ENCODE results near the gene C9orf152.

C9orf152 gene

DNA sequence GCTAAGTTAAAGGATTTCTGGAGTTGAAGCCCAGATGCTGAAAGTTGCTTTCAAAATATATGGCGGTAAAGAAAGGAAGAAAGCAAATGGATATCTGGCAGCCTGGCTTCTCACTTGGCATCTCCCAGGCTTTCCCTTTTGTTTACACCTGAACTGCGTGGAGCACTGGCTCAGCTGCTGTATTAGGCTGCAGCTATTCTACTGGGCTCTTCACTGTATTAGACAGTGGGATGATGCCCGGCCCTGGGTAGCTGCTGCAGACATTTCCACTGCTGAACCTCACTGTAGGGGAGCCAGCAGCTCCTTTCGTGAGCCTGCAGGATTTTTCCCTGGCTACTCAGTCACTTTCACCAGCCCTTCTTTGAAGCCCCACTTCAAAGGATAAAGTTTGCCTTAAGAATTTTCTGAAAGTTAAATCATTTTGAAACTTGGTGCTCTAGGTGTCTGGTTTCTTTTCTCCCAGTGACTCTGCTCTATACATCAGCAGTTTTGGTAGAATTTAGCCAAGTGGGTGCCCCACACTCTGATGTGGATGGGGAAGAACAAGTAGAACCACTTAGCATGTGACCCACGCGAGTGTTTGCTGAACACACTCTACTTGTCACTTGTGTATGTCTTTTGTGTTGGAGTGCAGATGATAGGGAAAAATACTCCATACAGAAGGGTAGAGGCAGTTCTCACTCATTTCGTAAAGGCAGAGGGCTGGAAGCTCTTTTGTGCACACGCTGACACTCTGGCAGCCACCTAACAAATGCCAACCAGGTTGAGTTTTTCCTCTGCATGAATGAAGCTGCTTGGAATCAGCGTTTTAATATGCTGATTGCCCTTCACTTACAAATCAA is 49.9 kb downstream of the C9orf152 start:
- no peak for TF ChIP-seq EZH2 (IDR thresholded peaks at IDR 0.05; ENCODE audit: borderline replicate concordance, low read length)
- TF ChIP-seq, protein P1, sequence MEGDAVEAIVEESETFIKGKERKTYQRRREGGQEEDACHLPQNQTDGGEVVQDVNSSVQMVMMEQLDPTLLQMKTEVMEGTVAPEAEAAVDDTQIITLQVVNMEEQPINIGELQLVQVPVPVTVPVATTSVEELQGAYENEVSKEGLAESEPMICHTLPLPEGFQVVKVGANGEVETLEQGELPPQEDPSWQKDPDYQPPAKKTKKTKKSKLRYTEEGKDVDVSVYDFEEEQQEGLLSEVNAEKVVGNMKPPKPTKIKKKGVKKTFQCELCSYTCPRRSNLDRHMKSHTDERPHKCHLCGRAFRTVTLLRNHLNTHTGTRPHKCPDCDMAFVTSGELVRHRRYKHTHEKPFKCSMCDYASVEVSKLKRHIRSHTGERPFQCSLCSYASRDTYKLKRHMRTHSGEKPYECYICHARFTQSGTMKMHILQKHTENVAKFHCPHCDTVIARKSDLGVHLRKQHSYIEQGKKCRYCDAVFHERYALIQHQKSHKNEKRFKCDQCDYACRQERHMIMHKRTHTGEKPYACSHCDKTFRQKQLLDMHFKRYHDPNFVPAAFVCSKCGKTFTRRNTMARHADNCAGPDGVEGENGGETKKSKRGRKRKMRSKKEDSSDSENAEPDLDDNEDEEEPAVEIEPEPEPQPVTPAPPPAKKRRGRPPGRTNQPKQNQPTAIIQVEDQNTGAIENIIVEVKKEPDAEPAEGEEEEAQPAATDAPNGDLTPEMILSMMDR (IDR thresholded peaks at IDR 0.05; ENCODE audit: low read length) = no peak
- H3K4me3 ChIP-seq (ENCODE audit: low read depth, low read length, poor library complexity, severe bottlenecking) = no peak overlapping the region
- peaks cover 55% of the 10 kb centered on the region for H3K79me2 ChIP-seq (ENCODE audit: insufficient read depth, low read length)
- no peaks in the 10 kb centered on the region for H3K9me2 ChIP-seq (ENCODE audit: low read depth, low read length)
- no peaks in the 10 kb centered on the region for H3K9me3 ChIP-seq (ENCODE audit: low read length)
- H4K20me1 ChIP-seq (ENCODE audit: insufficient read depth, low read length) = no peaks in the 10 kb centered on the region
- H3K9ac ChIP-seq (ENCODE audit: low read length) = peak overlapping the region; percentile 53; the same call in 1 of the 2 replicates
- peaks cover 66% of the 10 kb centered on the region for H3K4me1 ChIP-seq (ENCODE audit: insufficient read depth, low read length, severe bottlenecking)
- H2AFZ ChIP-seq (ENCODE audit: low read length) = no peak overlapping the region
- H3K36me3 ChIP-seq (ENCODE audit: insufficient read depth, low read length) = peaks cover 75% of the 10 kb centered on the region
- no peaks in the 10 kb centered on the region for H3F3A ChIP-seq (ENCODE audit: insufficient read depth, low read length)
- H3K4me2 ChIP-seq (ENCODE audit: low read length) = peak overlapping the region; percentile 57; the same call in 1 of the 2 replicates
- peak overlapping the region; percentile 93 for H3K27ac ChIP-seq (ENCODE audit: low read depth, low read length, poor library complexity, severe bottlenecking)
- H3K27me3 ChIP-seq (ENCODE audit: insufficient read depth, low read length) = no peaks in the 10 kb centered on the region

DNA sequence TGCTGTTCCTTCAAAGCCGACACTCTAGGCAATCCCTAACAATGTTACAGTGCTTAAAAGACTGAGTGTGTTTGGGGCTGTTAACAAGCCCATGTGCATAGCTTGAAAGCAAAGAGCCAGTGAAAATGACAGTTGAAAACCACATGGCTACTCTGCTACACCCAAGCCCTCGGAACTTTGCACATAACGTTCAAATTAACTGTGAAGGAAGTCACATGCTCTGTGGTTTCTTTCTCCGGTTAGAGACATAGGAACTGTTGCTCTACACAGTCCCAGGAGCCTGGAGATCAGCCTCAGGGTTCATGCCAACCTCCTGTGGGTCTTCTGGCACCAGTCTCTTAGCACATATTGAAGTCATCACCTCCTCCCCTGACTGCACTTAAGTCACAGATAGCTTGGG is 51.1 kb downstream of the C9orf152 start:
- H3K9me3 ChIP-seq (ENCODE audit: low read length) = no peaks in the 10 kb centered on the region
- TF ChIP-seq, protein P1 (IDR thresholded peaks at IDR 0.05; ENCODE audit: low read length) = no peak
- TF ChIP-seq EZH2 (IDR thresholded peaks at IDR 0.05; ENCODE audit: borderline replicate concordance, low read length) = no peak
- H3K79me2 ChIP-seq (ENCODE audit: insufficient read depth, low read length) = peaks cover 55% of the 10 kb centered on the region
- H3K27me3 ChIP-seq (ENCODE audit: insufficient read depth, low read length) = no peaks in the 10 kb centered on the region
- no peaks in the 10 kb centered on the region for H4K20me1 ChIP-seq (ENCODE audit: insufficient read depth, low read length)
- peak overlapping the region; percentile 53 for H3K9ac ChIP-seq (ENCODE audit: low read length)
- H2AFZ ChIP-seq (ENCODE audit: low read length) = no peak overlapping the region
- peak overlapping the region; percentile 24 for H3K4me3 ChIP-seq (ENCODE audit: low read depth, low read length, poor library complexity, severe bottlenecking)
- peak overlapping the region; percentile 57 for H3K4me2 ChIP-seq (ENCODE audit: low read length)
- no peaks in the 10 kb centered on the region for H3F3A ChIP-seq (ENCODE audit: insufficient read depth, low read length)
- peak overlapping the region; percentile 93 for H3K27ac ChIP-seq (ENCODE audit: low read depth, low read length, poor library complexity, severe bottlenecking)
- H3K9me2 ChIP-seq (ENCODE audit: low read depth, low read length) = no peaks in the 10 kb centered on the region
- peaks cover 73% of the 10 kb centered on the region for H3K4me1 ChIP-seq (ENCODE audit: insufficient read depth, low read length, severe bottlenecking)
- peaks cover 67% of the 10 kb centered on the region for H3K36me3 ChIP-seq (ENCODE audit: insufficient read depth, low read length)

DNA sequence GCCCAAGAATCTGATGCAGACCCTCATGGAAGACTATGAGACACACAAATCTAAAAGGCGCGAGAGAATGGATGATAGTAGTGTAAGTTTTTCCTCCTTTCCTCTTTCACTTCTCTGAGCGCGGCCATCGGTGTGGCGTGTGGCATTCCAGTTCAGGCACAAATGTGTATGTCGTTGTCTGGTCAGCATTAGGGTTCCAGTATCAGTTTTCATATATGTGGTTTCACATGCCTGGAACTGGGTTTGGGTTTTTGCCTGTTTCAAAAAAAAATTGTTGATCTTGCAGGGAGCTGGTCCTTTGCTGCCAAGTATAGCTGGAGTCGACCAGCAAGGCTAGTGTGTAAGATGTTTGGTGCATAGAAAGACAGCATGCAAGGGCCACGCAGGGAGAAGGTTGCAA is 51.5 kb downstream of the C9orf152 start:
- peaks cover 62% of the 10 kb centered on the region for H3K36me3 ChIP-seq (ENCODE audit: insufficient read depth, low read length)
- H3K79me2 ChIP-seq (ENCODE audit: insufficient read depth, low read length) = peaks cover 52% of the 10 kb centered on the region
- peak overlapping the region; percentile 53 for H3K9ac ChIP-seq (ENCODE audit: low read length)

More for the DNA sequence above, 51.5 kb downstream of the C9orf152 start:
- no peak for TF ChIP-seq EZH2 (IDR thresholded peaks at IDR 0.05; ENCODE audit: borderline replicate concordance, low read length)
- TF ChIP-seq, protein P1 (IDR thresholded peaks at IDR 0.05; ENCODE audit: low read length) = no peak
- Histone ChIP-seq H3K27ac (ENCODE audit: low read depth, low read length, poor library complexity, severe bottlenecking) (peak overlapping the region; percentile 93), H3F3A (ENCODE audit: insufficient read depth, low read length) (no peaks in the 10 kb centered on the region), H3K27me3 (ENCODE audit: insufficient read depth, low read length) (no peaks in the 10 kb centered on the region), H3K9me2 (ENCODE audit: low read depth, low read length) (no peaks in the 10 kb centered on the region), H3K9me3 (ENCODE audit: low read length) (no peaks in the 10 kb centered on the region), H3K4me3 (ENCODE audit: low read depth, low read length, poor library complexity, severe bottlenecking) (peak overlapping the region; percentile 24), H2AFZ (ENCODE audit: low read length) (no peak overlapping the region), H3K4me2 (ENCODE audit: low read length) (peak overlapping the region; percentile 57), H3K4me1 (ENCODE audit: insufficient read depth, low read length, severe bottlenecking) (peaks cover 73% of the 10 kb centered on the region), H4K20me1 (ENCODE audit: insufficient read depth, low read length) (no peaks in the 10 kb centered on the region)

All from OCI-LY1 (cell line).